GM21619 (cell line): ENCODE data around the gene AIM2.
"Not testable (repeated sequence)": the region's sequence is repeated elsewhere in the genome, so short reads cannot be mapped to it uniquely, and the experiment has no call there.

Experiments
- ATAC-seq: cut with Tn5 transposase; IDR thresholded peaks from one replicate; pipeline ENCODE4 v1.9.1; 2021; ENCODE audit not compliant: unreplicated experiment

The AIM2 gene

DNA sequence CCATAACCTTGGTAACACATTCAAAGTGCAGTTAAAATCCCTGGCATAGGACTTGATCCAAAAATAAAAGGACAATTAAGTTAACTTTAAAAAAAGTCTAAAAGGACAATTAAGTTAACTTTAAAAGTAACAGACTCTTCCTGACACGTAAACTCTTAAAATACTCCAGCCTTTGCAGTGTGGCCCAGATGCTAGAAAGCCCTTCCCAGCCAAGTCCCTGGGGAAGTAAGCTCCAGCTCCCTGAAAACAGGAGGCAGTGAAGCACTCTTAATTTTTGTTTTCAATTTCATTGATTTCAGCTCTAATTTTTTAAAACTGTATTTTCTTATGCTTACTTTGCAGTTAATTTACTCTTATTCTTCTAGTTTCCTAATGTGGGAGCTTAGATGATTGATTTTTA lies 5.1 kb upstream of the AIM2 start:
- ATAC-seq: no peak

DNA sequence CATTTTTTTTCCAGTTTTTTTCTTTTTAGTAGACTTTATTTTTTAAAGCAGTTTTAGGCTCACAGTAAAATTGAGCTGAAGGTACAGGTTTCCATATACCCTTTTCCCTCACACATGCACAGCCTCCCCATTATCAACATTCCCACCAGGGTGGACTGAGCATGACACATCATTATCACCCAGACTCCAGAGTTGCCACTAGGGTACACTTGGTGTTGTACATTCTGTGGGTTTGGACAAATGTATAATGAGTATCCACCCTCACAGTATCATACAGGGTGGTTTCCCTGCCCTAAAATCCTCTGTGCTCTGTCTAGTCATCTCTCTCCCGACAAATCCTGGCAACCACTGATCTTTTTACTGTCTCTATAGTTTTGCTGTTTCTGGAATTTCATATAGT lies 3.0 kb upstream of the AIM2 start:
- ATAC-seq: no peak

DNA sequence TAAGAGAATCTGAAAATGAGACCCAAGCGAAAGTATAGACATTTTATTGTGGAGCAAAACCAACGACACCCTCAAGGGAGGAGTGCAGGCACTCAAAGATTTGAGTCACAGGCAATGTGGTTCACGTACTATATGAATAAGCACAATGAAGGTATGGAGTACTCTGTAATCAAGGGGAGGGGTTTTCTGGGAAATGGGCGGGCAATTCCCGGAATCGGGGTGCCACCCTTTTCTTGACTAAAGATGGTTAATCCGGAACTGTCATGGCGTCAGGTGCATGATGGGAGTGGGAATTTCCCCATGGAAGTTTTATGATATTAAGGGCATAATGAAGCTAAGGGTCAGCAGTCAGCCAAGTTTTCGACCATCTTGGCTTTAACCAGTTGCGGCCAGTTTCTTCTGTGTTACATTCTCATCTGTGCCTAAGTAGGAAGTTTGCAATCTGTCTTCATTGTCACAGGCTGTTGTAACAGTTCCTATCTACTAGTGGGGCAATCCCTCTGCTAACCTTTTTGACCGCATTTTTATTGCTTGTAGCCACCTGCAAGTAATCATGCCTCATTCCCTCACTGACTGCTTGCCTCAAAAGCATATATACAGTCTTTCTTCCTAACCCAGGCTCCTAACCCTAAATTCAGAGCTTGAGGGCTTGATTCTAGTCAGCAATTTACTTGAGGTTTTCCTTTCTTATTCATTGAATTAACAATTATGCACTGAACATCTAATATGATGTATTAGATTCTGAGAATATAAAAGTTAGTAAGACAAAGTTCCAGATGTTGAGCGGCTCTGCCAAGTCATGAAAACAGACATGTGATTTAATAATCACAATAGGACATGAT lies 775 bp upstream of the AIM2 start:
- peak; percentile 63 for ATAC-seq

DNA sequence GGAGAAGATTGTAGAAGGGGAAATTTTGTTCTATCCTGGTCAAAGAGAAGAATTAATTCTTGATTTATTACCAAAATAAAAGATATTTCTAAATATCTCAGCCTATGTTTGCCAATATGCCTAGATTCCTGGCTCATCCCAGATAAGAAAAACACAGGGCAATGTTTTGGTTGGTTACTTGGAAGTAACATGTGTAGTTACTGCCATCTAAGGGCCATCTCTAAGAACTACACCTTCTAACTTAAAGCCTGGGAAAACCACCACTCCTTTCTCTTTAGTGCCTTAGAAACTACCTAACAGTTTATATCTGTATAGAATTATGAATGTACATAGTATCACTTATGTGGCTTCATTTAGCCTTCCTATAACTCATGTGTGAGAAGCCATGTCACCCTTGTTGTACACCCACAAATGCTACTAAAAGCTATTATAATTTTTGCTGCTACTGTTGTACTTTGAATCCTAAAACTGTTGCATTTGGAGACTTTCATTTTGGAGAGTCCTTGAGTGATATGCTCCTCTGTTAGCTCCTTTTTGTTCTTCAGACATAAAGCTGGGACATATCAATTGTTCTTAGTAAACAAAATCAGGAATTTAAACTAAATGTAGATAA lies 4.5 kb downstream of the AIM2 start:
- ATAC-seq: no peak

DNA sequence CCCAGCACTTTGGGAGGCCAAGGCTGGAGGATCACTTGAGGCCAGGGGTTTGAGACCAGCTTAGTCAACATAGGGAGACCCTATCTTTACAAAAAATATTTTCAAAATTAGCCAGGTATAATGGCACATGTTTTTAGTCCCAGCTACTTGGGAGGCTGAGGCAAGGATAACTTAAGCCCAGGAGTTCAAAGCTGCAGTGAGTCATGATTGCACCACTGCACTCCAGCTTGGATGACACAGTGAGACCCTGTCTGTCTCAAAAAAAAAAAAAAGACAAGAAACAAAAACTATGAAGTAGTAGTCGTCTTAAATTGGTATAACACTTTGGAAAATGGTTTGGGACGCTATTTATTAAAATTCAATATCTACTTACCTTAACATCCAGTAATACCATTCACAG lies 7.7 kb downstream of the AIM2 start:
- no peak for ATAC-seq

DNA sequence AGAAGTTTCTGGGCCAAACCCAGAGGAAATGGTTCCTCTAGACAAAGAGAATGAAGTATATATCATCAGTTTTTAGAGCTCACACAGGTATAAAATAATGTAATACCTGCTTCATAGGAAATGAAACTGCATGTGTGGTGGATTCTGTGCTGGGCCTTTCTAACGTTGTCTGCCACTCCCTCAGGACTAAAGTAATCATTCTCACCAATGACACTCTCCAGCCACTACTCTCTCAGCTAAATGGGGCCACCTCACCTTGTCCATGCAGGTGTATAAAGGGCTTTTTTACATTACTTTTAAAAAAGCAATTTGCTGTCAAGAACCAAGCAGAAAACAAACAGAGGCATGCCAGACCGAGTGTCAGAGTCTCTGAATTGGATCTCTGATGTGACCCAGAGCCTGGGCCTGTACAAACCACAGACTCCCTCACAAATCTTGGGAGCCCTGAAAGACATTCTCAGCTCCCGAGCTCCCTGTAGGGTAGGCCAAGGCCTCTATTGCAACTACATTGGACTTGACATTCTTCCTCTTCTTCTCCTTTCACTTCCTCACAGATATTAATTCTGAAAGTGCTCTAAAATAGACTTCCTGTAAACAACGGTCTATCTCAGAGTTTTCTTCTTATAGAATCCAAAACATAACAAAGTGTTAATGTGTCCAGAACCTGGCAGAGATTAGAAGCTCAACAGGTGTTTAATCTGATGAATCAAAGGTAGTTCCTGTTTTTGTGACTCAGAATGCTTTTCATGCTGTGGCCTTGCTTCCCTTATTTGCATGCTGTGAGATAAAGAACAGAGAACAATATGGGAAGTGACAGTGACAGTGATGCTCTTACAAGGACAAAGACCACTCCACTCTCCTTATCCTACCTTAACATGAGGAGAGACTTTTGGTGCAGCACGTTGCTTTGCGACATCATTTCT lies 8.6 kb downstream of the AIM2 start:
- peak; percentile 84 for ATAC-seq

DNA sequence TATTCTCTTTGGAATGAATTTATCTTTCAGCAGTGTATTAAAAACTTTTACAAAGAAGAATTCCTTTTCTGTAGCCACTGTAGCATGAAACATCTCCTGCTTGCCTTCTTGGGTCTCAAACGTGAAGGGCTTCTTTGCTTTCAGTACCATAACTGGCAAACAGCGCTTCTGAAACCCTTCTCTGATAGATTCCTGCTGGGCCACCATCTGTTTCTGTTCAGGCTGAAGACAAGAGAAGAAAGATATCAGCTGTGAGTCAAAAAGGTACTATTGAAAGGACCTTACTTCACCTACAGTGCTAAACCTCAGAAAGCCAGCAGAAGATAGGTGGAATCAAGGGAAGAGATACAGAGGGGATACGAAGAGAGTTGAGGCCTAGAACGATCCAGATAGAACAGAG lies 10.5 kb downstream of the AIM2 start:
- no peak for ATAC-seq

DNA sequence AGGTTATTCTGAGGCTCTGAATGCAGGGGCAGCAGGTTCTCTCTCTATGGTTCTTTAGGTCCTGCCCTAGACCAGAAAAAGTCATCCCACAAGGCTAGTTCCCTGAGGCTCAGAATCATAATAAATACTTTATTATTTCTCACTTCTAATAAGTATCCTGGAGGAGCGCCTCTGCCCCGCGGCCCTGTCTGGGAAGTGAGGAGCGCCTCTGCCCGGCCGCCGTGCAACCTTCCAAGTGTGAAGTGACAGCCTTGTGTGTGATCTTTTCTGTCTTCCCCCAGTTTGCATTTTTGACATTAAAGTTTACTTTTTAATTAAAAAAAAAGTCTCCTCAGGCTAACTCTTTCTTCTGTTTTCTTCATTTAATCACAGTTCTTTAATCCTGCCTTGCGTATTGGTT lies 11.5 kb downstream of the AIM2 start:
- no peak for ATAC-seq

DNA sequence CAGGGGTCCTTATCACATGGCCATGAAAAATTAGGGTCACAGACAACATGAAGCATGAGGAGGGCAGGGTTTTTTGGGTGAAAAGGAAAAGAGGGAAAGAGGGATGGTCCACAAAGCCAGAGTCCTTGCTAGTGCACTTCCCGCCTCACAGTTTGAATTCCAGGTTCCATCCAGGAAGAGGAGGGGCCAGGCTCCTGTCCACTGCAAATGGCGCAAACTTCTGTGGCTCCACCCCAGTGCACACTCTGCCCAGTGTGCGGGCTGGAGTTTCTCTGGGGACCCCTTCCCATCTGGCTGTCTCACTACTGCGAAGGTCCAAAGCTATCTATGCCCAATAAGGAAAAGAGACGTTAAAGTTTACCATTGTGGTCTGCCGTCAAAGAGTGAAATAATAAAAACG lies 17.8 kb downstream of the AIM2 start:
- no peak for ATAC-seq

DNA sequence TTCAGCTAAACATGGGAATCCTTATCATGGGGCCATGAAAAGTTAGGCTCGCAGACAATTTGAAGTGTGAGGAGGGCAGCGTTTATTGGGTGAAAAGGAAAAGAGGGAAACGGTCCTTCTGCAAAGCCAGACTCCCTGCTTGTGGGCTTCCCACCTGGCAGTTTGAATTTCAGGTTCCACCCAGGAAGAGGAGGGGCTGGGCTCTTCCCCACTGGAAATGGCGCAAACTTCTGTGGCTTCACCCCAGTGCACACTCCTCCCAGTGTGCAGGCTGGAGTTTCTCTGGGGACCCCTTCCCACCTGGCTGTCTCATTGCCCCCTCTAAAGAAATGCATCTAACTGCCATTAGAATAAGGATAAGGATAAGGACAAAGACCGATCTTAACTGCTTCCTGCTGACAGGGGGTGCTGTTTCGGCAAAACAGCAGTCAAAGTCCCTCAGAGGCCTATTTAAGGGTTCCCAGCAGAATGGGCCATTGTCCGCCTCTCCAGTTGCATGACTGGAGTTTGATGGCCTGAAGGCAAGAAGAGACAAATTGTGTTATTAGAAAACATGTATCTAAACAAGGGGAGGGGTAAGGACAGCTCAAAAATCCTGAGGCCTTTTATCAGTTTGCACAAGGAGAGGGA lies 20.4 kb downstream of the AIM2 start:
- no peak for ATAC-seq

DNA sequence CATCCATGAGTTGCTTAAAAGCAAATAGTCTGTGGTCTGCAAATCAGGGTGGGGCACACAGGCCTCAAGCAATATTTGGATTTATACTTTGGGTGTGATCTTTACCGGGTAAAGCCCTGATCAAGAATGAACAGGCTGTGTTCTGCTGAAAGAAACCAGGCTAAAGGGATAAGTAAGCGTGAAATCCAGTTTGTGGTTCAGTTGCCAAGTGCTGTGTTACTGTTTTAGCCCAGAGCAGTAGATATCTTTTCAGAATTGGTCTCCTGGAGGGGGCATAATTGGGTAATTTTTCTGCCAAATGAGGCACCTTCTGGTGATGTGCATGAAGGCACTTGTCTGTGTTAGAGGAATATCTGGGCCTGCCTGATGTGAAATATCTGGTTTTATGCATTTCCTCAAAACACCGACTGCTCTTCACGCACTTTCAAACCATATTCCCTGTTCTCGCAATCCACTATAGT lies 21.4 kb downstream of the AIM2 start:
- no peak for ATAC-seq

DNA sequence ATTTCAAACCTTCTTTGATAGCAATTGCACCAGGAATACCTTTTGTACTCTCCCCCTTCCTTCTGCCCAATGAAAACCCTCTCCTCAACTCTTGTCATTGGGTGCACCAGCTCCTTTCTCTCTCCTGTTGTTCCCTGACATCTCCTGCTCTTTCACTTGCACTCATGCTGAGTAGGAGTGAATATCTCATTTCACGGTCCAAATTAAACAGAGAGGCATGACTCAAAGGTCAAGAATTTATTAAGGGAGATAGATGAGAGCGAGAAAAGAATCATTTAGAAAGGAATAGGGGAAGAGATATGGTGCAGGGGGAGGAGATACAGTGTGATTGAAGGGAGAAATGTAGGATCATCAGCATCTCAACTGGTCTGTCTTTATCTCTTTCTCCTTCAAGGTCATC lies 22.1 kb downstream of the AIM2 start:
- no peak for ATAC-seq

DNA sequence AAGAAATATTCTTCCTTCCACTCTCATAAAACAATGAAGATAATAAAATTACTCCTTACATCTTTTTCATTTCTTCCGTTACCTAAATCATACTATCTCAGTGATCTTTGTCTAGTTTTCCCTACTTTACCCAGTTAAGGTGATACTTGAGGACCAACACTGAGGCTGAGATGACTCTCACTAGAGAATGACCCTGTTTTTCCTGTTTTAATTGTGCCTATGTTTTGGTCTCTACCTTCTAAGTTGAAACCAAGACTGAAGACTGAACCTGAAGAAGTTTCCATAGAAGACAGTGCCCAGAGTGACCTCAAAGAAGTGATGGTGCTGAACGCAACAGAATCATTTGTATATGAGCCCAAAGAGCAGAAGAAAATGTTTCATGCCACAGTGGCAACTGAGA lies 25.1 kb downstream of the AIM2 start:
- no peak for ATAC-seq

DNA sequence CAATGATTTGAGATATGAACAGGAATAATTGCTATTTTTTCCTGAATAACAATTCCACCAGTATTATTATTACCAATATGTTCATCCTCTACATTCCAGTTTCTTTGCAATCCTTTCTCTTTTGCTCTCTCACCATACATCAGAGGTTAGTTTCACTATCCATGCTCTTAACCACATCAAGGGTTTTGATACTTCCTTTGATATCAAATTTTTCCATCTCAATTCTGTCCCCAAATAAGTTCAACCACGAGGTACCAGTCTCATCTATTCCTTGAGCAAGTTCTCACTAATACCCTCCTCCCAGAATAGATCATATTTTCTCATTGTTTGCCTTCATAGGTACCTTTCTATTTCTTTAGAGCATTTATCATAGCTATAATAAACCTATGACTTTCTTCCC lies 30.1 kb downstream of the AIM2 start:
- not testable (repeated sequence) for ATAC-seq

DNA sequence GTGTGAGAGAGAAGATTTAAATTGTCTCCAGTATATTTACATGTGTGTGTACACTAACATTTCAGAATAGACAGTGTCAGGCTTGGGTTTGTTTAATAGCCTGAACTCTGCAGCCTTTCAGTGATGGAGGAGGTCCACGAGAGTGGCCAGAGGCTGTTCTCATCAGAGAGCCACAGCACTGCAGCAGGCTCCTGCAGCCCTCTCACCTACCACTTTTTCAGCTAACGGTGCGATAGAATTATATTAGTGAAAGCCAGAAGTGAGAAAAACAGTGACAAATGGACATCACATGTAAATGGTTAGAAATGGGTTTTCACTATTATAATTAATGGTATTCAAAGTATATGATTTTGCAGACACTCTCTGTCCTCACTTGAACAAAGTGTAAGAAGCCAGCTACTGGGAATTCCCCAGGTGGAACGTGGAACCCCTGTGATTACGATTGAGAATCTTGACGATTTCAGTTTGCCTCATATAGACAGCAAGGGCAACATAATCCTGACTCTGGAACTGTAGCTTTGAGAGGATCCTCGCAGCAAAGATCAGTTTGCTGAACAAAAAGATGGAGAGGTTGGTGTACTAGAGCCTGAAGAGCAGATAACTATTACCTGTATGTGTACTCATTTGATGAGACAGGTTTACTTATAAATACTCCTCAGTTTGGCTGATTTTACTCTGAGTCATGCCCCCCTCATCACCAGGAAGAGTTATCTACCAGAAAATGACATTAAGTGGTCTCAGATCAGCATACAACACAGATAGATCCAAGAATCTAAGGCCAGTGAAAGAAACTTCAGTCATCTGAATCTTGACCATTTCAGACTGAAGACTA lies 35.5 kb downstream of the AIM2 start:
- no peak for ATAC-seq

DNA sequence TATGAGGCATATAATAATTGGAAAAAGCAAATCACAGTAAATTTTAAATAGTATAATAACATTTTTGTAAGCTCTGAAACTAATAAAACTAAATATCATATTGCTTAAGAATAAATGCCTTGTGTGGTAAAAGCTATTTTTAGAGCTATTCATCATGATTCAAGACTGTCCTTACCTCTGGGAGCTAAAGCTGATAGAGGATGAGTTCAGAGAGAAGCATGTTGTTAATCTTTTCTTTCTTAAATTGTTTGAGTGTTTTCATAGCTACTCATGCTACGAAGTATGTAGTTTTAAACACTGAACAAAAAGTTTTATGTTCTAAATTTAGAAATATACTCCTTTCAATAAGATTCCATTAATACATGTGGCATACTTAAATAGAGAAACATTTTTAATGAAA lies 36.4 kb downstream of the AIM2 start:
- no peak for ATAC-seq

DNA sequence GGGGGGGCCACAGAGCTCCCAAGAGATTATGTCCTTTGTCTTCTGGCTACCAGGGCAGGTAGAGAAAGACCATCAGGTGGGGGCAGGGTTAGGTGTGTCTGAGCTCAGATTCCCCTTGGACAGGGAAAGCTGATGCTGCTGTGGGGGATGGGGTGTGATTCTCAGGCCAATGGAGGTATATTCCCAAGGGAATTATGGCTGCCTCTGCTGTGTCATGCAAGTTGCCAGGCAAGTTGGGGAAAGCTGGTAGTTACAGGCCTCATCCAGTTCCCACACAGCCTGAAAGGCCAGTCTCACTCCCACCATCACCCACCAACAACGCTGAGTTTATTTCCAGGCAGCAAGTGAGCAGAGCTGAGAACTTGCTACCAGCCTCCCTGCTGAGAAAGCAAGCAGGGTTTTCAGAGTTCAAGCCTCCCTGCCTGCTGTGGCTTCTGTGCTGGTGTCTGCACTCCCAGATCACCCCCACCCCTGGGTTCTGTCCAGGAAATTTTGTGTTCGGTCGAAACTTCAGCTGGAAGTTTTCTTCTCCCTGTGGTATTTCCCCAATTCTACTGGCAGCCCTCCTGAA lies 45.6 kb downstream of the AIM2 start:
- ATAC-seq: no peak

DNA sequence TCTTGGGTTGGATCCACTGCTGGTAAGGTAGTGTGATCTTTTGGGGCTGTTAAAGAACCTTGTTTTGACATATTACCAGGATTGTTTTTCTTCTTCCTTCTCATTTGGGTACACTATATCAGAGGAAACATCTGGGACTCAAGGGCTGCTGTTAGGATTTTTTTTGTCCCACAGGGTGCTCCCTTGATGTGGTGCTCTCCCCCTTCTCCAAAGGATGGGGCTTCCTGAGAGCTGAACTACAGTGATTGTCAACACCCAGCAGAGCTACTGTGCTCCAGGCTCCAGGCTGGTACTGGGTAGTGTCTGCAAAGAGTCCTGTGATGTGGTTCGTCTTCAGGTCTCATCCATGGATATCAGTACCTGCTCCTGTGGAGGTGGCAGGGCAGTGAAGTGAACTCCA lies 46.3 kb downstream of the AIM2 start:
- no peak for ATAC-seq

DNA sequence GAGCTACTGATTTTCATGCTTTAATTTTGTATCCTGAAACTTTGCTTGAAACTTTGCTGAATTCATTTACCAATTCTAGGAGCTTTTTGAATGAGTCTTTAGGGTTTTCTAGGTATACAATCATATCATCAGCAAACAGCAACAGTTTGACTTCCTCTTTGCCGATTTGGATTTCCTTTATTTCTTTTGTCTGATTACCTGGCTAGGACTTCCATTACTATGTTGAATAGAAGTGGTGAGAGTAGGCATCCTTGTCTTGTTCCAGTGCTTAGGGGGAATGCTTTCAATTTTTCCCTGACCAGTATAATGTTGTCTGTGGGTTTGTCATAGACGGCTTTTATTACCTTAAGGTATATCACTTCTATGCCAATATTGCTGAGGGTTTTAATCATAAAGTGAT lies 49.7 kb downstream of the AIM2 start:
- ATAC-seq: not testable (repeated sequence)

DNA sequence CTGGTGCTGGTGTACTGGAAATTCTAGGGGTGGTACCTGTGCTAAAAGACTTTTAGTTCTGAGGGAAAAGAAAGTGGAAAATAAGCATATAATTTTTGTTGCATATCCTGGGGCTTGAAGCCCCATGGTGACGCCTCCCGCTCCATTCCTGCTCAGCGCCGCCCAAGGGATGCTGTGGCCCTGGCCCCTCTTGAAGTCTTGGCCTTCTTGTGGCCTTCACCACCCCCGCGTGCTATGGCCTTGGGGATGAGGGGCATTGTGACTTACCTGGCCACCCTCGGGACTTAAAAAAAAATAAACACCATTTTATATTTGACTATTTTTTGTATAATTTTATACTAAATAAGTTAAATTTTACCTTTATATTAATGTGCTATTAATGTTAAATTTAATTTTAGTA lies 51.5 kb downstream of the AIM2 start:
- ATAC-seq: no peak
